SK-MEL-5 (cell line): ENCODE results near the gene ST6GALNAC3. TPM values are rescaled to one million over a fixed set of nuclear protein-coding genes. Genes with fewer than 3 reads are reported as not detected.

Experiments
- DNase-seq: peaks from one replicate; pipeline ENCODE4 v3.0.0-alpha.2; 2016; ENCODE audit warnings: low read depth, low spot score
- in situ Hi-C: cut with HindIII; loops from 2 replicates; pipeline ENCODE4 v1.10.0; 2016; ENCODE audit warnings: low sequenced_read_pairs, high pct_unique_total_duplicates, low pct_unique_long_range_greater_than_20kb
- total RNA-seq: library from RNA; depleted of rRNA; stranded (reverse); fragments of >200 nt; shearing (Covaris generic); gene quantifications from 2 replicates; pipeline ENCODE4 v1.2.3, GENCODE V29; 2014

ST6GALNAC3 gene
- total RNA-seq, 1 experiment from 2014 or later = 70.7 TPM

GRCh38 chr1:76191561-76191960, 117.0 kb downstream of the ST6GALNAC3 start:
- in situ Hi-C loops = no loop called here
- no peak for DNase-seq

GRCh38 chr1:76198452-76198851, 123.9 kb downstream of the ST6GALNAC3 start:
- in situ Hi-C loops = no loop called here

GRCh38 chr1:76202670-76203069, 128.1 kb downstream of the ST6GALNAC3 start:
- no peak for DNase-seq
- in situ Hi-C loops = no loop called here

More at GRCh38 chr1:76198452-76198851, 123.9 kb downstream of the ST6GALNAC3 start:
- DNase-seq = no peak

GRCh38 chr1:76203127-76203526, 128.6 kb downstream of the ST6GALNAC3 start:
- in situ Hi-C loops = no loop called here
- DNase-seq = no peak

- in situ Hi-C loops = no loop called here
- no peak for DNase-seq
These were observed 134.7 kb downstream of the ST6GALNAC3 start for GRCh38 chr1:76209238-76209637.

- DNase-seq = no peak
- in situ Hi-C loops = no loop called here
These were observed 135.1 kb downstream of the ST6GALNAC3 start for GRCh38 chr1:76209648-76210047.

- in situ Hi-C loops = no loop called here
These were observed 135.6 kb downstream of the ST6GALNAC3 start for GRCh38 chr1:76210160-76210559.

GRCh38 chr1:76218888-76219287, 144.3 kb downstream of the ST6GALNAC3 start:
- no peak for DNase-seq
- in situ Hi-C loops = no loop called here

More at GRCh38 chr1:76210160-76210559, 135.6 kb downstream of the ST6GALNAC3 start:
- DNase-seq = no peak

- DNase-seq = no peak
- in situ Hi-C loops = no loop called here
These were observed 144.8 kb downstream of the ST6GALNAC3 start for GRCh38 chr1:76219366-76219818.

- in situ Hi-C loops = no loop called here
- DNase-seq = no peak
These were observed 150.2 kb downstream of the ST6GALNAC3 start for GRCh38 chr1:76224752-76225151.

- in situ Hi-C loops = no loop called here
These were observed 151.0 kb downstream of the ST6GALNAC3 start for GRCh38 chr1:76225526-76225925.

GRCh38 chr1:76227621-76228020, 153.1 kb downstream of the ST6GALNAC3 start:
- in situ Hi-C loops = no loop called here

More at GRCh38 chr1:76225526-76225925, 151.0 kb downstream of the ST6GALNAC3 start:
- no peak for DNase-seq

GRCh38 chr1:76229279-76230005, 154.9 kb downstream of the ST6GALNAC3 start:
- DNase-seq = no peak

More at GRCh38 chr1:76227621-76228020, 153.1 kb downstream of the ST6GALNAC3 start:
- no peak for DNase-seq

GRCh38 chr1:76230842-76231281, 156.3 kb downstream of the ST6GALNAC3 start:
- in situ Hi-C loops = no loop called here
- DNase-seq = no peak

More at GRCh38 chr1:76229279-76230005, 154.9 kb downstream of the ST6GALNAC3 start:
- in situ Hi-C loops = no loop called here

GRCh38 chr1:76231320-76231719, 156.8 kb downstream of the ST6GALNAC3 start:
- in situ Hi-C loops = no loop called here
- DNase-seq = no peak

GRCh38 chr1:76232666-76233065, 158.1 kb downstream of the ST6GALNAC3 start:
- in situ Hi-C loops = no loop called here
- DNase-seq = no peak

GRCh38 chr1:76234061-76234460, 159.5 kb downstream of the ST6GALNAC3 start:
- in situ Hi-C loops = no loop called here

GRCh38 chr1:76237211-76237610, 162.7 kb downstream of the ST6GALNAC3 start:
- in situ Hi-C loops = no loop called here
- DNase-seq = no peak

More at GRCh38 chr1:76234061-76234460, 159.5 kb downstream of the ST6GALNAC3 start:
- DNase-seq = peak; percentile 38

GRCh38 chr1:76238094-76238628, 163.6 kb downstream of the ST6GALNAC3 start:
- peak; percentile 13 for DNase-seq
- in situ Hi-C loops = no loop called here
